B cell (primary cell): ENCODE data around the gene PSMD2. TPM values are rescaled to one million over a fixed set of nuclear protein-coding genes. Genes with fewer than 3 reads are reported as not detected.

Source experiments
- ATAC-seq: fragments of 200-7000 bp; cut with Tn5 transposase; one replicate; pipeline ENCODE4 v1.10.0; 2021; ENCODE audit warnings: low read depth, mild to moderate bottlenecking, moderate number of reproducible peaks, moderate library complexity
- CTCF ChIA-PET: fragments of 350-600 bp; sonication (Branson Sonifier 250); formaldehyde crosslinking; loops from one replicate; lab custom pipeline; 2021; ENCODE audit warnings: antibody characterized with exemption, inconsistent platforms; lab: Charles Lee
- POLR2A ChIA-PET: fragments of 350-600 bp; sonication (Branson Sonifier 250); formaldehyde crosslinking; loops from one replicate; lab custom pipeline; 2021; ENCODE audit warnings: antibody characterized with exemption; lab: Charles Lee
- DNase-seq: peaks from one replicate; pipeline ENCODE4 v3.0.0; 2013
- H2AFZ ChIP-seq: 2 replicates; pipeline ENCODE4 v1.6.1; 2012; ENCODE audit warnings: mild to moderate bottlenecking, low read depth, low read length; ENCODE audit not compliant: insufficient read depth, poor library complexity, severe bottlenecking
- H3K27ac ChIP-seq, 2 donors: 1 replicate in 1 of 2; 2 replicates in 1 of 2; pipeline ENCODE4 v1.5.1; 2012 to 2013; ENCODE audit warnings: low read length in 2 of 2, mild to moderate bottlenecking in 2 of 2, moderate library complexity in 1 of 2
- H3K27me3 ChIP-seq, 4 experiments: fragments of 200-600 bp in 1 of 4; sonication (generic) in 1 of 4; replicated peaks in 1 of 4; 1 replicate in 2 of 4; 2 replicates in 2 of 4; pipeline versions ENCODE4 v1.6.1 to v1.7.0; 2013 to 2016; ENCODE audit warnings: low read length in 3 of 4, mild to moderate bottlenecking in 2 of 4, mixed read lengths in 1 of 4, moderate library complexity in 1 of 4; ENCODE audit not compliant: insufficient read depth in 4 of 4, control insufficient read depth in 3 of 4; ENCODE audit errors: control extremely low read depth in 1 of 4
- H3K36me3 ChIP-seq, 2 experiments: replicated peaks in 1 of 2; 1 replicate in 1 of 2; 2 replicates in 1 of 2; pipeline versions ENCODE4 v1.6.1 to v1.7.1; 2013; ENCODE audit warnings: low read length in 1 of 2; ENCODE audit not compliant: insufficient read depth in 2 of 2, control insufficient read depth in 1 of 2; ENCODE audit errors: control extremely low read depth in 1 of 2, extremely low read depth in 1 of 2
- H3K4me1 ChIP-seq, 2 donors: fragments of 200-600 bp in 1 of 2; sonication (generic) in 1 of 2; 1 replicate in 1 of 2; 2 replicates in 1 of 2; pipeline versions ENCODE4 v1.5.1 to v1.6.1; 2013 to 2017; ENCODE audit warnings: low read length in 2 of 2; ENCODE audit not compliant: control insufficient read depth in 2 of 2, insufficient read depth in 2 of 2
- H3K4me2 ChIP-seq: replicated peaks from 2 replicates; pipeline ENCODE3; 2012; ENCODE audit warnings: mild to moderate bottlenecking, low read depth, low read length; ENCODE audit not compliant: poor library complexity, severe bottlenecking
- H3K4me3 ChIP-seq, 5 experiments: fragments of 200-600 bp in 1 of 5; sonication (generic) in 1 of 5; 1 replicate in 3 of 5; 2 replicates in 2 of 5; pipeline versions ENCODE4 v1.5.1 to v1.7.0; 2011 to 2016; ENCODE audit warnings: low read length in 4 of 5, mild to moderate bottlenecking in 4 of 5, low read depth in 2 of 5, control low read depth in 1 of 5, moderate library complexity in 1 of 5; ENCODE audit not compliant: insufficient read depth in 1 of 5; ENCODE audit errors: control extremely low read depth in 1 of 5, extremely low read depth in 1 of 5
- H3K79me2 ChIP-seq: fragments of 200-600 bp; sonication (generic); one replicate; pipeline ENCODE4 v1.6.0; 2016; ENCODE audit warnings: low read length; ENCODE audit not compliant: control insufficient read depth, insufficient read depth
- H3K9ac ChIP-seq: fragments of 200-600 bp; sonication (generic); 2 replicates; pipeline ENCODE4 v1.6.1; 2017; ENCODE audit warnings: mild to moderate bottlenecking, low read length, moderate library complexity
- H3K9me3 ChIP-seq, 3 donors: one replicate each; pipeline versions ENCODE4 v1.6.1 to v1.7.1; 2013; ENCODE audit warnings: low read length in 2 of 3; ENCODE audit not compliant: control insufficient read depth in 2 of 3, insufficient read depth in 1 of 3; ENCODE audit errors: control extremely low read depth in 1 of 3
- H4K20me1 ChIP-seq: 2 replicates; pipeline ENCODE4 v1.6.0; 2012; ENCODE audit warnings: mild to moderate bottlenecking, low read length; ENCODE audit not compliant: insufficient read depth, control insufficient read depth, poor library complexity, severe bottlenecking
- H3K27ac Mint-ChIP-seq: one replicate; pipeline ENCODE4 v1.8.0; 2021; ENCODE audit warnings: mixed read lengths
- H3K27me3 Mint-ChIP-seq: one replicate; pipeline ENCODE4 v1.8.0; 2021; ENCODE audit warnings: mixed read lengths
- H3K4me1 Mint-ChIP-seq: one replicate; pipeline ENCODE4 v1.8.0; 2021; ENCODE audit warnings: mixed read lengths
- H3K4me3 Mint-ChIP-seq: one replicate; pipeline ENCODE4 v1.8.0; 2021; ENCODE audit warnings: mixed read lengths
- H3K9me3 Mint-ChIP-seq: one replicate; pipeline ENCODE4 v1.8.0; 2022; ENCODE audit warnings: mixed read lengths; ENCODE audit not compliant: insufficient read depth
- EZH2 ChIP-seq: IDR thresholded peaks from 2 replicates; pipeline ENCODE4 v1.6.1; 2012; ENCODE audit warnings: borderline replicate concordance, low read depth, mild to moderate bottlenecking, moderate library complexity, low read length; ENCODE audit not compliant: insufficient read depth, poor library complexity, severe bottlenecking
- WGBS: methylation state at CpG from one replicate; pipeline ENCODE4 v1.1.5; 2013; ENCODE audit warnings: missing lambda C conversion rate; ENCODE audit not compliant: insufficient coverage; 5-methylcytosine and 5-hydroxymethylcytosine counted together
- intact Hi-C: fragments of 100-400 bp; cut with micrococcal nuclease; formaldehyde crosslinking; loops from one replicate; pipeline ENCODE4 v1.10.0; 2022
- polyA plus RNA-seq: library from polyadenylated mRNA; depleted of rRNA; stranded (reverse); fragments of >200 nt; gene quantifications from 2 replicates; pipeline ENCODE4 v1.2.3, GENCODE V29; 2012
- total RNA-seq, 2 donors: library from RNA; stranded (reverse); fragments of 120-200 nt in 1 of 2; gene quantifications; 1 replicate in 1 of 2; 2 replicates in 1 of 2; pipeline versions ENCODE4 v1.2.3 to v1.2.4, GENCODE V29; 2013 to 2022
- TF ChIP-seq, protein P1 (sequence below): fragments of 200-600 bp; IDR thresholded peaks from one replicate; pipeline ENCODE4 v1.8.0; 2022; ENCODE audit warnings: antibody characterized with exemption, mild to moderate bottlenecking

The PSMD2 gene
- total and polyA plus RNA-seq, 2 donors (not counting 1 experiment from before 2014, with no cell fraction given) = 79.4 to 140 TPM

- intact Hi-C loops = no loop called here
- no peaks in the 10 kb centered on the region for H4K20me1 ChIP-seq
- ChIA-PET CTCF (interaction anchor here (0.8 to 1.3 kb wide), 3 partner anchors 9 to 449 kb away, joined by 3 to 4 read pairs (median 4); no protein-coding TSS in a partner anchor), POLR2A (no interaction called here)
- H2AFZ ChIP-seq = no peak overlapping the region
- Mint-ChIP-seq H3K27me3 (no peaks in the 10 kb centered on the region), H3K27ac (no peak overlapping the region), H3K9me3 (no peaks in the 10 kb centered on the region), H3K4me3 (no peak overlapping the region), H3K4me1 (no peaks in the 10 kb centered on the region)
- no peaks in the 10 kb centered on the region for H3K4me1 ChIP-seq
- no peak for TF ChIP-seq EZH2
- TF ChIP-seq, protein P1, sequence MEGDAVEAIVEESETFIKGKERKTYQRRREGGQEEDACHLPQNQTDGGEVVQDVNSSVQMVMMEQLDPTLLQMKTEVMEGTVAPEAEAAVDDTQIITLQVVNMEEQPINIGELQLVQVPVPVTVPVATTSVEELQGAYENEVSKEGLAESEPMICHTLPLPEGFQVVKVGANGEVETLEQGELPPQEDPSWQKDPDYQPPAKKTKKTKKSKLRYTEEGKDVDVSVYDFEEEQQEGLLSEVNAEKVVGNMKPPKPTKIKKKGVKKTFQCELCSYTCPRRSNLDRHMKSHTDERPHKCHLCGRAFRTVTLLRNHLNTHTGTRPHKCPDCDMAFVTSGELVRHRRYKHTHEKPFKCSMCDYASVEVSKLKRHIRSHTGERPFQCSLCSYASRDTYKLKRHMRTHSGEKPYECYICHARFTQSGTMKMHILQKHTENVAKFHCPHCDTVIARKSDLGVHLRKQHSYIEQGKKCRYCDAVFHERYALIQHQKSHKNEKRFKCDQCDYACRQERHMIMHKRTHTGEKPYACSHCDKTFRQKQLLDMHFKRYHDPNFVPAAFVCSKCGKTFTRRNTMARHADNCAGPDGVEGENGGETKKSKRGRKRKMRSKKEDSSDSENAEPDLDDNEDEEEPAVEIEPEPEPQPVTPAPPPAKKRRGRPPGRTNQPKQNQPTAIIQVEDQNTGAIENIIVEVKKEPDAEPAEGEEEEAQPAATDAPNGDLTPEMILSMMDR = no peak
- WGBS = over 99% methylated on average over 19 of the region's 24 CpGs
- no peak overlapping the region for H3K9ac ChIP-seq
- no peaks in the 10 kb centered on the region for H3K9me3 ChIP-seq
- ATAC-seq (no peak), DNase-seq (no peak)
- peaks cover 0 to 4% of the 10 kb centered on the region in 2 experiments for H3K36me3 ChIP-seq
- no peak overlapping the region for H3K4me3 ChIP-seq
- H3K79me2 ChIP-seq = no peaks in the 10 kb centered on the region
- no peak overlapping the region for H3K4me2 ChIP-seq
- no peak overlapping the region for H3K27ac ChIP-seq
- no peaks in the 10 kb centered on the region for H3K27me3 ChIP-seq
Measured at GRCh38 chr3:184344579-184345316, 45.7 kb downstream of the PSMD2 start.
